NK-92 (cell line): Measurements from ENCODE around the gene SNUPN.
"Not testable (repeated sequence)": the region's sequence is repeated elsewhere in the genome, so short reads cannot be mapped to it uniquely, and the experiment has no call there.

Source experiments
- DNase-seq: peaks from one replicate; lab custom pipeline; 2025; ENCODE audit not compliant: unreplicated experiment; lab: John Stamatoyannopoulos, UW

The SNUPN gene

DNA sequence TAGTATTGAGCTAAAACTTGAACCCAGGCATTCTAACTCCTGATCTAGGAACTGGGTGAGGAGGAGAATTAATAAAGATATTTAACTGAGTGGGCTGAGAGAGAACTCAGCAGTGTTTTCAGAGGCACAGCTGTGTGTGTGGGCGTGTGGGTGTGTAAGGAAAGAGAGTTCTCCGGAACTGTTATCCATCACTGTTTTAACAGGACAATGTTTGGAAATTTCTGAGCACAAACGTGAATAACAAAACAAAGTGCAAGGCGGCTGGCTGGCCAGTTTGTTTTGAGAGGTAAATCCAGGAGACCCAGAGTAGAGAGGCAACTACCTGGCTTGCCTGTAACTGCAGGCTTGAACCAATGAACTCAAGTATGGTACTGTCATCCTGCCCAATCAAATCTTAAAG, 41.4 kb downstream of the SNUPN start:
- DNase-seq = no peak

DNA sequence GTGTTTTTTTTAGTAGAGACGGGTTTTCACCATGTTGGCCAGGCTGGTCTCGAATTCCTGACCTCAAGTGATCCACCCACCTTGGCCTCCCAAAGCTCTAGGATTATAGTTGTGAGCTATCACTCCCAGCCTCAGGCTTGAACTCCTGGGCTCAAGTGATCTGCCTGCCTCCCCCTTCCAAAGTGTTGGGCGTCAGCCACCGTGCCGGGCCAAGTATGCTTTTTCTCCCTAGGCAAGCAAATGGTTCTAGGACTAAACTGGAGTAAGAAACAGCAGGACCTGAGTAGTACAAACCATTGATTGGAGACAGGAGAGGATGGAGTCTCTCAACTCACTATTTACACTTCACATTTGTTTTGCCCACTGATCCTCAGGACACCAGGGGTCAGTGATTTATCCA, 41.8 kb downstream of the SNUPN start:
- DNase-seq = no peak

DNA sequence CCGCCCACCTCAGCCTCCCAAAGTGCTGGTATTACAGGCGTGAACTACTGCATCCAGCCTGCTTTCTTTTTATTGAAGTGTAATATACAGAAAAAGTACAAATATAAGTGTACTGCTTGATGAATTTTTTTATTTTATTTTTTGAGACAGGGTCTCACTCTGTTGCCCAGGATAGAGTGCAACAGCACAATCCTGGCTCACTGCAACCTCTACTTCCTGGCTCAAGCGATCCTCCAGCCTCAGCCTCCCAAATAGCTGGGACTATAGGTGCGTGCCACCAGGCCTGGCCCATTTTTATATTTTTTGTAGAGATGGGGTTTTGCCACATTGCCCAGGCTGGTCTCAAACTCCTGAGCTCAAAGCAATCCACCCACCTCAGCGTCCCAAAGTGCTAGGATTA, 42.6 kb downstream of the SNUPN start:
- not testable (repeated sequence) for DNase-seq

DNA sequence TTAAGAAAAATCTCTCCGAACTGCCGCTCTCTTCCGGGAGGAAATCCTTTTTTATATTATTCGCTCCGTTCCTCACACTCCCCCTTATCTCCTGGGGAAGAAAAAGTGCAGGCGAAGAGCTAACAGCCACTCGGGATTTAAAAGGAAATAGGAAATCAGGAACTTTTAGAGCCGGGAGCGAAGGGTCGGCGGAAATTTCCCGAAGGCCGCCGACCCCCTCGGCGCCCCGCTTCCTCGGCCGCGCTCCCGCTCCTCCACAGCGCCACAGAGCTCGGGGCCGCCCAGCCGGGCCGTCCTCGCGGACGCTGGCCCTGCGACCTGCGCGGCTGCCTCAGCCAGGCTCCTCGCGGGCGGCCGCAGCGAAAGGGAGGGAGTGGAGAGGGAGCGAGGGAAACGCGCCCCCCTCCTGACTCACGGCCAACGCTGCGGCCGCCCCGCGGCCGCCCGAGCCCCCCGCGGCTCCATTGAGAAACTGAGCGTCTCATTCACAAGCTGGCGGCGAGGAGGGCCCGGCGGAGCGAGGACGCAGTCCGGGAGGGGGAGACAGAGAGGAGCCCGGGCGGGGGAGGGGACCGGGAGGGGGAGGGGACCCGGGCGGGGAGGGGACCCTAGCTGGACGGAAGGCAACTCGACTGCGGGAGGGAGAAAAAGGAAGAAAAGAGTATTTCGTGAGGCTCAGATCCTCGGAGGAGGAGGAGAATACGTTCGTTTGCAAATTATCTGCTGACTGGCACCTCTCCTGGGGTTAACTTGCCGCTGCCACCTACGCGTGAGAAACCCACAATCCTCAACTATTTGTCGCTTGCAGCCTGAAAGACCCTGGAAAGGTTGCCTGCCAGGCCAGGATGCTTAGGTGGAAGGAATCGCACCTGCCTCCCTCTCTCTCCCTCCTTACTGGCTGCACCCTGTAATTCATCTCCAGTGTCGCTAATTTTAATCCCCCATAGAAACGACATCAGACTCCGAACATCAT, 46.3 kb downstream of the SNUPN start, which contains the start of gene PTPN9:
PTPN9 (minus strand) TSS at position 368 of the 973 bp plus-strand sequence. CDS start 539 bp downstream, outside the sequence.
- DNase-seq = no peak

DNA sequence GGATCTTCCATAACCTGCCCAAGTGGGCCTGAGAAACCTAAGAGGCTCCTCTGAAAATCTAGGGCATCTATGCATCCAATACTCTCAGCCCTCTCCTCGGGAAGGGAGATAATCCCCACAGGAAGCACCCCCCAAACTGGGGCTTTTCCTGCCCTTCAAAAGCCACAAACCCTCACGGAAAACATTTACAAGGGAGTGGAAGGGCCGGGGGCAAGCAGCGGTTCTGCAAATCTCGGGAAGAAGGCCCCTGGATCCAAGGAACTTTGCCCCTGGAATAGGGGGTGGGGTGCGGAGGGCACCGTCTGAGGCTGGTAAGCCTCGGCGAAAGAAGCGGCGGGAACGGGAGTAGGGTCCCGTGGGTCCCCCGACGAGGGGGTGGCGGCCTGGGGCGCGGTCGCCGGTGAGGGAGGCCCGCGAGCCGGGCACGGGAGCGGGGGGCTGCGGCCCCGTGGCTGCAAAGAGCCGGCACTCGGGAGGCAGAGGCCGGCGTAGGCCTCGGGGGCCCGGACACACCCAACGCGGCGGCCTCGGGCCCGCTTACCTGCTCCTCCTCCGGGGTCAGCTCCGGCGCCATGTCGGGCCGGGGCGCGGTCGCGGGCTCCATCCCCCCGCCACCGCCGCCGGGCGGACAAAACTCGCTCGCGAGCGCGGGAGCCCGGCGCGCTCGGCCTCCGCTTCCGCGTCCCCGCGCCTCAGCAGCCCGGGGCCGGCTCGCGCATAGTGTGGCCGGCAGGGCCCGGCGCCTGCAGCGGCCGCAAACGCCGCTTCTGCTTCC, 47.2 kb downstream of the SNUPN start:
- DNase-seq = no peak

DNA sequence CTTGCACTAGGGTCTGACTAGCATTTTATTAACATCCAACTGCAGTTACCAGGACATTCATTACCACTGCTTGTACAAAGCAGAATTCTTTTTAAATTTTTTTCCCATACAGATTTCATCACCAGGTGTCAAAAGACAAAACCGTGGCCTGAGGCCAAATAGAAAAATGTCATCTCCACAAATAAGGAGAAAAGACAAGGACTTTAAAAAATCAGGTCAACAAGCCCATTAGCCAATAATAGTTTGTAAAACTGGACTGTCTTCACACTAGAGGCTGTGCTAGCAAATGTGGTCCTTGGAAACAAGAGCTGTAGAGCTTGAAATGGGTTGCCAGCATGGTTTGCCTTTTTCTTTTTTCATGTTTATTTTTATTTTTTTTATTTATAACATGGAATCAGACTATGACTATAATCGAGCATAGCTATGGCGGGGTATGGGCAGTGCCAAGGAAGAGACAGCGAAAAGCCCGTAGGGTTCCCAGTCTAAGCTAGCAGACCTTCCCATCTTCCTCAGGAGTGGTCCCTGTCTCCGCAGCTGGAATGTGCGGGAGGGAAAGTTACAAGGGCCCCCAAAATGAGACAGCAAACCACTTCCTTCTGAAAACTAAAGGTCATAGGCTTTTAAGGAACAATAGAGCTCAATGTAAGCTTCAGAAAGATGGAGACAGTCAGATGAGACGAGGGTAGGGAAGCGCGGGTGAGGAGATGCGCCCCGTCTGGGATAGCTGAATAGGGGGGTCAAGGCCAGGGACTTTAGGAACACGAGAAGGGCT, 47.9 kb downstream of the SNUPN start:
- DNase-seq = no peak

DNA sequence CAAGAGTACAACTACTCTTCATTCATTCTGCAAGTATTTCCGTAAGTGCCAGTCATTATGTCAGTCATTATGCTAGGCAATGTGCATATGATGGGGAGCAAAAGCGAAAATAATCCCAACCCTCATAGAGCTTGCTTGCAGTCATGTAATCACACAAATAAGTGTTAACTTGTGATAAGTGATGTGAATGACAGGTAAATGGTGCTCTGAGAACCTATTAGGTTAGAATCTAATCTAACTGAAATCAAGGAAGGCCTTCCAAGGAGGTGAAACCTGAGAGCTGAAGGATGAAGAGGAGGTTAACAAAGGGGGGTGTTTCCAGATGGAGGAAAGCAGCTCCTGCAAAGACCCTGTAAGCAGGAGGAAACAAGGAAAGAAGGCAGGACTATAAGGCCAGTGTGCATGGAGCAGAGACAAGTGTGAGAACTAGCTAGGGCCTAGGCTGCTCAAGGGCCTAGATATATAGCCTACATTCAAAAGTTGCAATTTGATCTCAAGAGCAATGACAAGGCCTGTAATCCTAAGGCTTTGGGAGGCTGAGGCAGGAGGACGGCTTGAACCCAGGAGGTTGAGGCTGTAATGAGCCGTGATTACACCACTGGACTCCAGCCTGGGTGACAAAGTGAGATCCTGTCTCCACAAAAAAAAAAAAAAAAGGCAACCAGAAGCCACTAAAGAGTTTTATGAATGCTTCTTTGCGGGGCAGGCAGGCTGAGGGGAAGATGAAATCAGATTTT, 51.7 kb downstream of the SNUPN start:
- DNase-seq = no peak

DNA sequence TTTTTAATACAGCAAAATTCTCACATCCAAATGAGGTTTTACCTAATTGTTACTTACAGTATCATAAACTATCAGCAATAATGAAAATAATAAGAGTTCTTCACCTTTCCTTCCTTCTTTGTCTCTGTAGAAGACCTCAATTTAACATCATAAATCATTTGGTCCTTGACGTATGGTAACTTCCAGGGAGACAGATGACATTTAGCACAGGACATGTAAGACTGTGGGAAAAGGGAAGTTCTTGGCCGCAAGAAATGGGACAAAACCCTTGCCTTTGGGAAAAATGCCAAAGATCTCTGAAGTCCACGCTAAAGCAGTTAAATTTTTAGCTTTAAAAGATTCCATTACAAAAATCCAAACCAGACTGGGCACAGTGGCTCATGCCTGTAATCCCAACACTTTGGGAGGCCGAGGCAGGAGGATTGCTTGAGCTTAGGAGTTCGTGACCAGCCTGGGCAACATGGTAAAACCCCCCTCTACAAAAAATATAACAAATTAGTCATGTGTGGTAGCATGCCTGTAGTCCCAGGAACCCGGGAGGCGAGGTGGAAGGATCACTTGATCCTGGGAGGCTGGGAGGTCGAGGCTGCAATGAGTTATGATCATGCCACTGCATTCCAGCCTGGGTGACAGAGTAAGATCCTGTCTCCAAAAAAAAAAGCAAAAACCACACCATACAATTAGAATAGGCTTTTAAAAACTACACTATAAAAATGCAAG, 55.2 kb downstream of the SNUPN start:
- DNase-seq = no peak

DNA sequence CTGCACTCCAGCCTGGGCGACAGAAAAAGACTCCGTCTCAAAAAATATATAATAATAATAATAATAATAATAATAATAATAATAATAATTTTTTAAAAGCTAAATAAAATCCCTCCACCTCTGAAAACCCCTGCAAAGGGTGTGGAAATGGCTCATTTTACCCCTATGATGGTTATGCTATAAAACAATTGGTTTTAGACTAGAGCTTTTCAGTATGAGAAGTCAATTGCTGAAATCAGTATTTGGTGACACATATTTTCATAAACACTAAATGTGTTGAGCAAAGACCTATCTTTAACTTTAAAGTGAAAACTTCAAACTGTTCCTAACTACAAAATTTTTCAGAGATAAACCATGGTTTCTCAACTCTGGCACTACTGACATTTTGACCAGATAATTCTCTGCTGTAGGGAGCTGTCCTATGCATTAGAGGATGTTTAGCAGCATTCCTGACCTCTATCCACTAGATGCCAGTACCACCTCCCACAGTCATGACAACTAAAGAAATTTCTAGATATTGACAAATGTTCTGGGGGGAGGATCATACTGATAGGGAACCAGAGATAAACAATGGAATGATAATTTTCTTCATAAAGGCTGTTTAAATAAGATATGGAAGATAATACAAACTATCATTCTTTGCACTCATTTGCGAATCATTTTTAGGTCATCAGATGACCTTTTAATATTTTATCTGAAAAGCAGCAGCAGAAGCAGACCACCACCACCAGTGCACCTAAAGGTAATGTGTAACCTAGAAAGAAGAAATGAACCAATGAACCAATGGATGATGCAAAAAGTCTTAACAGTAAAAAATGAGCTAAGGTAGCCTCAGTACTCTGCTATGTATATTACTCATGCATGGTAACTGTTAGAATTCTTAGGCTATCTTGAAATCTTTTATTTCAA, 60.2 kb downstream of the SNUPN start:
- DNase-seq = no peak

DNA sequence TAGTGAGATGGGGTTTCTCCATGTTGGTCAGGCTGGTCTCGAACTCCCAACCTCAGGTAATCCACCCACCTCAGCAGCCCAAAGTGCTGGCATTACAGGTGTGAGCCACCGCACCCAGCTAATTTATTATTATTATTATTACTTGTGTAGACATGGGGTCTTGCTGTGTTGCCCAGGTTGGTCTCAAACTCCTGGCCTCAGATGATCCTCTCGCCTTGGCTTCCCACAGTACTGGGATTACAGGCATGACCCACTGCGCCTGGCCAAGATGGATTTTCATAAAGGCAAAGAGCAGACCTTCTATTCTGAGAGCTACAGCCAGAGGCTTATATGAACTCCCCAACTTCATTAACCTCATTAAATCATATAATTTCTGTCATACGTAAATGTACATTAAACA, 63.6 kb downstream of the SNUPN start:
- DNase-seq = no peak

DNA sequence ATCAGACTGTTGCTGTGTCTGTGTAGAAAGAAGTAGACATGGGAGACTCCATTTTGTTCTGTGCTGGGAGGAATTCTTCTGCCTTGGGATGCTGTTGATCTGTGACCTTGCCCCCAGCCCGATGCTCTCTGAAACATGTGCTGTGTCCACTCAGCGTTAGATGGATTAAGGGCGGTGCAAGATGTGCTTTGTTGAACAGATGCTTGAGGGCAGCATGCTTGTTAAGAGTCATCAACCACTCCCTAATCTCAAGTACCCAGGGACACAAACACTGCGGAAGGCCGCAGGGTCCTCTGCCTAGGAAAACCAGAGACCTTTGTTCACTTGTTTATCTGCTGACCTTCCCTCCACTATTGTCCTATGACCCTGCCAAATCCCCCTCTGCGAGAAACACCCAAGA, 66.2 kb downstream of the SNUPN start:
- not testable (repeated sequence) for DNase-seq

DNA sequence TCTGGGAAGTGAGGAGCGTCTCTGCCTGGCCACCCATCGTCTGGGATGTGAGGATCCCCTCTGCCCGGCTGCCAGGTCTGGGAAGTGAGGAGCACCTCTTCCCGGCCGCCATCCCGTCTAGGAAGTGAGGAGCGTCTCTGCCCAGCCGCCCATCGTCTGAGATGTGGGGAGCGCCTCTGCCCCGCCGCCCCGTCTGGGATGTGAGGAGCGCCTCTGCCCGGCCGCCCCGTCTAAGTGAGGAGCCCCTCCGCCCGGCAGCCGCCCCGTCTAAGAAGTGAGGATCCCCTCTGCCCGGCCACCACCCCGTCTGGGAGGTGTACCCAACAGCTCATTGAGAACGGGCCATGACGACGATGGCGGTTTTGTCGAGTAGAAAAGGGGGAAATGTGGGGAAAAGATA, 66.6 kb downstream of the SNUPN start:
- DNase-seq = not testable (repeated sequence)

DNA sequence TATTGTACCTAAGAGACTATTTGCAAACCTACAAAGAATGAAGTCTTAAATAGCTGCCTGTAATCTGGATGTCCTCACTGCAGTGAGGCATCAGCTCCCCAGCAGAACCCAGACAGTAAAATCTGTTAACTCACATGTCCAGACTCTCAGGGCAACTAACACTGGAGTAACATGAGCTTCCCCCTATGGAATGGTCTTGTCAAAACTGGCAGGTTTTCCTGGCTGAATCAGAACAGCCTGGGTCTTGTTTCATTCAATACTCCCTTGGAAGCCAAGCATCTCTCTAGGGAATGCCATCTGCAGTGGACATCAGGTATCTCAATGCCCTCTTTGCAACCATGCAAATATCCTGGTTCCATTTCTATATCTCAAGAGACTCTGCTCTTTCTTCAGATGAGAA, 70.8 kb downstream of the SNUPN start:
- no peak for DNase-seq

DNA sequence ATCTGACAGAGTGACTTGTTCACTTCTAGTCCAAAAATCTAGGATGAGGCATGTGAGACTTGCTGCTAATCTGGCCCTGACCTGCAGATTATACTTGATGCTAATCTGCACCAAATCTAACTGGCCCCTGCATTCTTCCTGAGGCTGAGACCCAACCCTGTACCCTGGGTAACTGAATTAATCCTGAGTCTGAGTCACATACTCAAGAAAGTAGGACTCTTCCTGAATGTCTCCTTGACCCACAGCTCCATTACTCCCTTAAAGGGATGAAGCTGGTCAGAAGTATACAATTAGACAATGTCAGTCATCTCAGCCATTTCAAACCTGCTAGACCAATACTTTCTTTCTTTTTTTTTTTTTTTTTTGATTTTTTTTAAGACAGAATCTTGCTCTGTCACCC, 71.9 kb downstream of the SNUPN start:
- no peak for DNase-seq

DNA sequence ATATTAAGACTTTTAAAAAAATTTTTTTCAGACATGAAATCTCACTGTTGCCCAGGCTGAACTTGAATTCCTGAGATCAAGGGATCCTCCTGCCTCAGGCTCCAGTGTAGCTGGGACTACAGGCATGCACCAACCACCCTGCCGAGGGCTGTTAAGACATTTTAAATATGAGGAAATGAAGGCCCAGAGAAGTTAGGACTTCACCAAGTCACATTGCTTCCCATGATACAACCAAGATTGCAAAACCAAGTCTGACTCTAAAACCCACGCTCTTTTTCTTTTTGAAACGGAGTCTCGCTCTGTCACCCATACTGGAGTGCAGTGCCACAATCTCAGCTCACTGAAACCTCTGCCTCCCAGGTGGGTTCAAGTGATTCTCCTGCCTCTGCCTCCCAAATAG, 74.4 kb downstream of the SNUPN start:
- no peak for DNase-seq
